ENCODE measurements around the gene KLHDC3. TPM values are rescaled to one million over a fixed set of nuclear protein-coding genes. Genes with fewer than 3 reads are reported as not detected.

KLHDC3 gene
- total and polyA plus RNA-seq, 2 experiments from 2014 or later, result 88.2 to 184 TPM

DNA sequence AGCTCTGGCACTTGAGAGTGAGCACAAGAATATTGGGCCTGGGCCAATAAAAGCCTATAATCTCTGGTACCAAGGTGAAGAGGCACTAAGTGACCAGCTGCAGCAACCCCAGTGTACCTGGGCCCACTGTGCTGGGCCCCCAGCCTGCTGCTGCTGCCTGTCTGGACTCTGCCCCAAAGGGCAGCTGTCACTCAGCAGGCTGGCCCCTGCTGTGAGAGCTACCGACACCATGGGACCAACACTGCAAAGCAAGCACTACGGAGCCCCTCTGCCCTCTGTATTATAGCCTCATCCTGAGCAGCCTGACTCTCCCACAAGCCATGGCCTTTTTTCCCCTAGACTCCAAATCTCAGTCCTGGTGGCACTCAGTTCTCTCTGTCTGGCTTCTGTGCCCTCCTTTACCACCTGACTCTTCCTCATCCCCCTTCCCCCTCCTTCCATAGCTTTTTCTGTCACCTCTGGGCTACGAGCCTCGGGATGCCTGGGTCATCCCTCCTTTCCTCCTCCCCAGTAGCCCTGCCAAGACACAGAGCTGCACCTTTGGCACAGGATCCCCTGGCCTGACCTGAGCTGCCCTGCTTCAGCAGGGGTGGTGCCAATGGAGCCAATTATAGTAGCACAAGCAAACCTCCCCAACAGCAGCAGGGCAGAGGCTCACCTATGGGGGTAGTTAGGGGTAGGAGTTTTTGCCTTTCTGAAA lies 21.6 kb downstream of the KLHDC3 start:
- H2AFZ ChIP-seq, result no peak overlapping the region
- ATAC-seq (peak; percentile 24), DNase-seq (ENCODE audit: low spot score) (no peak)
- no peaks in the 10 kb centered on the region for H3K9me3 Mint-ChIP-seq
- H3K9me2 ChIP-seq (ENCODE audit: insufficient read depth), result no peaks in the 10 kb centered on the region
- H3K27me3 ChIP-seq (ENCODE audit: insufficient read depth), result no peaks in the 10 kb centered on the region
- H3K27me3 Mint-ChIP-seq (ENCODE audit: insufficient read depth, low read depth, poor library complexity), result peaks cover 3% of the 10 kb centered on the region
- H3K36me3 ChIP-seq (ENCODE audit: insufficient read depth), result 0 out of 2 replicates have a peak, but pooled peaks cover 3% of the 10 kb centered on the region
- peaks cover 61% of the 10 kb centered on the region for H3K36me3 Mint-ChIP-seq (ENCODE audit: low read depth)
- H3K4me2 ChIP-seq, result no peak overlapping the region
- H3F3A ChIP-seq (replicated peaks; ENCODE audit: low read depth), result 0 out of 2 replicates have a peak, but pooled peaks cover 8% of the 10 kb centered on the region
- no peaks in the 10 kb centered on the region for H3K4me1 ChIP-seq (ENCODE audit: insufficient read depth)
- no peak overlapping the region for H3K4me3 ChIP-seq
- H3K79me2 ChIP-seq (replicated peaks; ENCODE audit: insufficient read depth), result no peaks in the 10 kb centered on the region
- no peak overlapping the region for H3K4me3 Mint-ChIP-seq
- H3K27ac Mint-ChIP-seq, result no peak overlapping the region
- no peak overlapping the region for H3K27ac ChIP-seq (ENCODE audit: low read depth)
- no peaks in the 10 kb centered on the region for H3K4me1 Mint-ChIP-seq
- H4K20me1 ChIP-seq (replicated peaks; ENCODE audit: insufficient read depth), result peaks cover 6% of the 10 kb centered on the region; the same call in 1 of the 2 replicates
- TF ChIP-seq JUNB (IDR thresholded peaks at IDR 0.05; ENCODE audit: unreplicated experiment) (no peak), STAT1 (IDR thresholded peaks at IDR 0.05; ENCODE audit: unreplicated experiment) (no peak), CREB1 (CRISPR knock-in tag; IDR thresholded peaks at IDR 0.05; ENCODE audit: low read depth) (no peak), NANOG (IDR thresholded peaks at IDR 0.05; ENCODE audit: borderline replicate concordance) (no peak), EZH2 (IDR thresholded peaks at IDR 0.05; ENCODE audit: low read depth, unreplicated experiment) (no peak), EZH2phosphoT487 (IDR thresholded peaks at IDR 0.05; ENCODE audit: unreplicated experiment) (no peak), ZNF331 (CRISPR knock-in tag; IDR thresholded peaks at IDR 0.05; ENCODE audit: low read depth) (no peak), ZNF114 (CRISPR knock-in tag; IDR thresholded peaks at IDR 0.05) (no peak), POLR2AphosphoS5 (IDR thresholded peaks at IDR 0.05; ENCODE audit: low read depth) (no peak)
- TF ChIP-seq, protein P1, sequence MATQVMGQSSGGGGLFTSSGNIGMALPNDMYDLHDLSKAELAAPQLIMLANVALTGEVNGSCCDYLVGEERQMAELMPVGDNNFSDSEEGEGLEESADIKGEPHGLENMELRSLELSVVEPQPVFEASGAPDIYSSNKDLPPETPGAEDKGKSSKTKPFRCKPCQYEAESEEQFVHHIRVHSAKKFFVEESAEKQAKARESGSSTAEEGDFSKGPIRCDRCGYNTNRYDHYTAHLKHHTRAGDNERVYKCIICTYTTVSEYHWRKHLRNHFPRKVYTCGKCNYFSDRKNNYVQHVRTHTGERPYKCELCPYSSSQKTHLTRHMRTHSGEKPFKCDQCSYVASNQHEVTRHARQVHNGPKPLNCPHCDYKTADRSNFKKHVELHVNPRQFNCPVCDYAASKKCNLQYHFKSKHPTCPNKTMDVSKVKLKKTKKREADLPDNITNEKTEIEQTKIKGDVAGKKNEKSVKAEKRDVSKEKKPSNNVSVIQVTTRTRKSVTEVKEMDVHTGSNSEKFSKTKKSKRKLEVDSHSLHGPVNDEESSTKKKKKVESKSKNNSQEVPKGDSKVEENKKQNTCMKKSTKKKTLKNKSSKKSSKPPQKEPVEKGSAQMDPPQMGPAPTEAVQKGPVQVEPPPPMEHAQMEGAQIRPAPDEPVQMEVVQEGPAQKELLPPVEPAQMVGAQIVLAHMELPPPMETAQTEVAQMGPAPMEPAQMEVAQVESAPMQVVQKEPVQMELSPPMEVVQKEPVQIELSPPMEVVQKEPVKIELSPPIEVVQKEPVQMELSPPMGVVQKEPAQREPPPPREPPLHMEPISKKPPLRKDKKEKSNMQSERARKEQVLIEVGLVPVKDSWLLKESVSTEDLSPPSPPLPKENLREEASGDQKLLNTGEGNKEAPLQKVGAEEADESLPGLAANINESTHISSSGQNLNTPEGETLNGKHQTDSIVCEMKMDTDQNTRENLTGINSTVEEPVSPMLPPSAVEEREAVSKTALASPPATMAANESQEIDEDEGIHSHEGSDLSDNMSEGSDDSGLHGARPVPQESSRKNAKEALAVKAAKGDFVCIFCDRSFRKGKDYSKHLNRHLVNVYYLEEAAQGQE (IDR thresholded peaks at IDR 0.05; ENCODE audit: unreplicated experiment), result no peak
- TF ChIP-seq, protein P2, sequence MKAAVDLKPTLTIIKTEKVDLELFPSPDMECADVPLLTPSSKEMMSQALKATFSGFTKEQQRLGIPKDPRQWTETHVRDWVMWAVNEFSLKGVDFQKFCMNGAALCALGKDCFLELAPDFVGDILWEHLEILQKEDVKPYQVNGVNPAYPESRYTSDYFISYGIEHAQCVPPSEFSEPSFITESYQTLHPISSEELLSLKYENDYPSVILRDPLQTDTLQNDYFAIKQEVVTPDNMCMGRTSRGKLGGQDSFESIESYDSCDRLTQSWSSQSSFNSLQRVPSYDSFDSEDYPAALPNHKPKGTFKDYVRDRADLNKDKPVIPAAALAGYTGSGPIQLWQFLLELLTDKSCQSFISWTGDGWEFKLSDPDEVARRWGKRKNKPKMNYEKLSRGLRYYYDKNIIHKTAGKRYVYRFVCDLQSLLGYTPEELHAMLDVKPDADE (IDR thresholded peaks at IDR 0.05), result no peak
- TF ChIP-seq, protein P3, sequence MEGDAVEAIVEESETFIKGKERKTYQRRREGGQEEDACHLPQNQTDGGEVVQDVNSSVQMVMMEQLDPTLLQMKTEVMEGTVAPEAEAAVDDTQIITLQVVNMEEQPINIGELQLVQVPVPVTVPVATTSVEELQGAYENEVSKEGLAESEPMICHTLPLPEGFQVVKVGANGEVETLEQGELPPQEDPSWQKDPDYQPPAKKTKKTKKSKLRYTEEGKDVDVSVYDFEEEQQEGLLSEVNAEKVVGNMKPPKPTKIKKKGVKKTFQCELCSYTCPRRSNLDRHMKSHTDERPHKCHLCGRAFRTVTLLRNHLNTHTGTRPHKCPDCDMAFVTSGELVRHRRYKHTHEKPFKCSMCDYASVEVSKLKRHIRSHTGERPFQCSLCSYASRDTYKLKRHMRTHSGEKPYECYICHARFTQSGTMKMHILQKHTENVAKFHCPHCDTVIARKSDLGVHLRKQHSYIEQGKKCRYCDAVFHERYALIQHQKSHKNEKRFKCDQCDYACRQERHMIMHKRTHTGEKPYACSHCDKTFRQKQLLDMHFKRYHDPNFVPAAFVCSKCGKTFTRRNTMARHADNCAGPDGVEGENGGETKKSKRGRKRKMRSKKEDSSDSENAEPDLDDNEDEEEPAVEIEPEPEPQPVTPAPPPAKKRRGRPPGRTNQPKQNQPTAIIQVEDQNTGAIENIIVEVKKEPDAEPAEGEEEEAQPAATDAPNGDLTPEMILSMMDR (conservative IDR thresholded peaks at IDR 0.05; ENCODE audit: low read depth in 2 of 2), result no peak
- TF ChIP-seq, protein P4, sequence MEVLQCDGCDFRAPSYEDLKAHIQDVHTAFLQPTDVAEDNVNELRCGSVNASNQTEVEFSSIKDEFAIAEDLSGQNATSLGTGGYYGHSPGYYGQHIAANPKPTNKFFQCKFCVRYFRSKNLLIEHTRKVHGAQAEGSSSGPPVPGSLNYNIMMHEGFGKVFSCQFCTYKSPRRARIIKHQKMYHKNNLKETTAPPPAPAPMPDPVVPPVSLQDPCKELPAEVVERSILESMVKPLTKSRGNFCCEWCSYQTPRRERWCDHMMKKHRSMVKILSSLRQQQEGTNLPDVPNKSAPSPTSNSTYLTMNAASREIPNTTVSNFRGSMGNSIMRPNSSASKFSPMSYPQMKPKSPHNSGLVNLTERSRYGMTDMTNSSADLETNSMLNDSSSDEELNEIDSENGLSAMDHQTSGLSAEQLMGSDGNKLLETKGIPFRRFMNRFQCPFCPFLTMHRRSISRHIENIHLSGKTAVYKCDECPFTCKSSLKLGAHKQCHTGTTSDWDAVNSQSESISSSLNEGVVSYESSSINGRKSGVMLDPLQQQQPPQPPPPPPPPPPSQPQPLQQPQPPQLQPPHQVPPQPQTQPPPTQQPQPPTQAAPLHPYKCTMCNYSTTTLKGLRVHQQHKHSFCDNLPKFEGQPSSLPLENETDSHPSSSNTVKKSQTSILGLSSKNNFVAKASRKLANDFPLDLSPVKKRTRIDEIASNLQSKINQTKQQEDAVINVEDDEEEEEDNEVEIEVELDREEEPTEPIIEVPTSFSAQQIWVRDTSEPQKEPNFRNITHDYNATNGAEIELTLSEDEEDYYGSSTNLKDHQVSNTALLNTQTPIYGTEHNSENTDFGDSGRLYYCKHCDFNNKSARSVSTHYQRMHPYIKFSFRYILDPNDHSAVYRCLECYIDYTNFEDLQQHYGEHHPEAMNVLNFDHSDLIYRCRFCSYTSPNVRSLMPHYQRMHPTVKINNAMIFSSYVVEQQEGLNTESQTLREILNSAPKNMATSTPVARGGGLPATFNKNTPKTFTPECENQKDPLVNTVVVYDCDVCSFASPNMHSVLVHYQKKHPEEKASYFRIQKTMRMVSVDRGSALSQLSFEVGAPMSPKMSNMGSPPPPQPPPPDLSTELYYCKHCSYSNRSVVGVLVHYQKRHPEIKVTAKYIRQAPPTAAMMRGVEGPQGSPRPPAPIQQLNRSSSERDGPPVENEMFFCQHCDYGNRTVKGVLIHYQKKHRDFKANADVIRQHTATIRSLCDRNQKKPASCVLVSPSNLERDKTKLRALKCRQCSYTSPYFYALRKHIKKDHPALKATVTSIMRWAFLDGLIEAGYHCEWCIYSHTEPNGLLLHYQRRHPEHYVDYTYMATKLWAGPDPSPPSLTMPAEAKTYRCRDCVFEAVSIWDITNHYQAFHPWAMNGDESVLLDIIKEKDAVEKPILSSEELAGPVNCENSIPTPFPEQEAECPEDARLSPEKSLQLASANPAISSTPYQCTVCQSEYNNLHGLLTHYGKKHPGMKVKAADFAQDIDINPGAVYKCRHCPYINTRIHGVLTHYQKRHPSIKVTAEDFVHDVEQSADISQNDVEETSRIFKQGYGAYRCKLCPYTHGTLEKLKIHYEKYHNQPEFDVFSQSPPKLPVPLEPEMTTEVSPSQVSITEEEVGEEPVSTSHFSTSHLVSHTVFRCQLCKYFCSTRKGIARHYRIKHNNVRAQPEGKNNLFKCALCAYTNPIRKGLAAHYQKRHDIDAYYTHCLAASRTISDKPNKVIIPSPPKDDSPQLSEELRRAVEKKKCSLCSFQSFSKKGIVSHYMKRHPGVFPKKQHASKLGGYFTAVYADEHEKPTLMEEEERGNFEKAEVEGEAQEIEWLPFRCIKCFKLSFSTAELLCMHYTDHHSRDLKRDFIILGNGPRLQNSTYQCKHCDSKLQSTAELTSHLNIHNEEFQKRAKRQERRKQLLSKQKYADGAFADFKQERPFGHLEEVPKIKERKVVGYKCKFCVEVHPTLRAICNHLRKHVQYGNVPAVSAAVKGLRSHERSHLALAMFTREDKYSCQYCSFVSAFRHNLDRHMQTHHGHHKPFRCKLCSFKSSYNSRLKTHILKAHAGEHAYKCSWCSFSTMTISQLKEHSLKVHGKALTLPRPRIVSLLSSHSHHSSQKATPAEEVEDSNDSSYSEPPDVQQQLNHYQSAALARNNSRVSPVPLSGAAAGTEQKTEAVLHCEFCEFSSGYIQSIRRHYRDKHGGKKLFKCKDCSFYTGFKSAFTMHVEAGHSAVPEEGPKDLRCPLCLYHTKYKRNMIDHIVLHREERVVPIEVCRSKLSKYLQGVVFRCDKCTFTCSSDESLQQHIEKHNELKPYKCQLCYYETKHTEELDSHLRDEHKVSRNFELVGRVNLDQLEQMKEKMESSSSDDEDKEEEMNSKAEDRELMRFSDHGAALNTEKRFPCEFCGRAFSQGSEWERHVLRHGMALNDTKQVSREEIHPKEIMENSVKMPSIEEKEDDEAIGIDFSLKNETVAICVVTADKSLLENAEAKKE (CRISPR knock-in tag; IDR thresholded peaks at IDR 0.05), result no peak
